Transverse colon (tissue), 4 donors: Measurements from ENCODE around the gene MTLN. TPM values are rescaled to one million over a fixed set of nuclear protein-coding genes. Genes with fewer than 3 reads are reported as not detected.
"Not testable (repeated sequence)": the region's sequence is repeated elsewhere in the genome, so short reads cannot be mapped to it uniquely, and the experiment has no call there.

ENCODE experiments used
- DNase-seq: peaks from one replicate; pipeline ENCODE4 v3.0.0-alpha.2; 2019
- H3K27ac ChIP-seq, 4 donors: fragments of 200-600 bp; sonication (generic); 2 replicates each; pipeline ENCODE4 v1.5.1; 2016 to 2018; ENCODE audit warnings: inconsistent platforms in 4 of 4
- H3K27me3 ChIP-seq: fragments of 200-600 bp; sonication (generic); 2 replicates; pipeline ENCODE4 v1.5.1; 2017; ENCODE audit warnings: inconsistent platforms
- H3K36me3 ChIP-seq, 4 donors: fragments of 200-600 bp; sonication (generic); 2 replicates each; pipeline ENCODE4 v1.5.1; 2017 to 2019; ENCODE audit warnings: inconsistent platforms in 4 of 4
- H3K4me1 ChIP-seq, 4 donors: fragments of 200-600 bp; sonication (generic); 2 replicates each; pipeline ENCODE4 v1.5.1; 2017 to 2020; ENCODE audit warnings: inconsistent platforms in 4 of 4
- H3K4me3 ChIP-seq, 4 donors: fragments of 200-600 bp; sonication (generic); 1 replicate in 1 of 4; 2 replicates in 3 of 4; pipeline versions ENCODE4 v1.5.1 to v1.6.1; 2017 to 2019; ENCODE audit warnings: inconsistent platforms in 4 of 4
- H3K9me3 ChIP-seq, 2 donors: fragments of 200-600 bp; sonication (generic); 2 replicates each; pipeline ENCODE4 v1.5.1; 2017 to 2019; ENCODE audit warnings: inconsistent platforms in 2 of 2
- EP300 ChIP-seq: sonication (generic); formaldehyde crosslinking; IDR thresholded peaks from one replicate; pipeline ENCODE4 v1.6.1; 2017; ENCODE audit warnings: antibody characterized with exemption, low read depth
- POLR2A ChIP-seq: fragments of 450-650 bp; IDR thresholded peaks from one replicate; pipeline ENCODE4 v1.6.1; 2016; ENCODE audit warnings: antibody characterized with exemption, mild to moderate bottlenecking, moderate library complexity
- POLR2AphosphoS5 ChIP-seq, 3 donors: sonication (generic); formaldehyde crosslinking; IDR thresholded peaks; one replicate each; pipeline ENCODE4 v1.6.1; 2016; ENCODE audit warnings: antibody characterized with exemption in 3 of 3
- WGBS, 2 donors: methylation state at CpG; one replicate each; pipeline ENCODE4 v1.1.5; 2018; ENCODE audit warnings: low coverage in 1 of 2; 5-methylcytosine and 5-hydroxymethylcytosine counted together
- in situ Hi-C, 4 donors: fragments of 200-750 bp; cut with MboI; loops; one replicate each; pipeline versions ENCODE4 v1.15.0 to v1.15.1; 2017; ENCODE audit warnings: low sequenced_read_pairs in 3 of 4, low pct_ligation_motif_present in 1 of 4, low pct_unique_long_range_greater_than_20kb in 1 of 4
- intact Hi-C: fragments of 100-400 bp; cut with DNase I; formaldehyde crosslinking; loops from one replicate; pipeline ENCODE4 v1.15.1; 2023; ENCODE audit warnings: low total_unique reads
- total RNA-seq, 4 donors: library from RNA; depleted of rRNA; stranded (reverse); fragments of >200 nt; gene quantifications; one replicate each; pipeline ENCODE4 v1.1.0, GENCODE V29; 2016
- TF ChIP-seq, protein P1 (sequence below), 5 experiments: fragments of 200-600 bp in 3 of 5; fragments of 450-650 bp in 2 of 5; sonication (generic) in 3 of 5; IDR thresholded peaks; 1 replicate in 2 of 5; 2 replicates in 3 of 5; pipeline ENCODE4 v1.5.1; 2016 to 2017; ENCODE audit warnings: antibody characterized with exemption in 5 of 5, inconsistent platforms in 3 of 5, mild to moderate bottlenecking in 2 of 5, moderate library complexity in 1 of 5

The MTLN gene
- total RNA-seq, 4 donors from 2014 or later, result 56.1 to 123 (median 99.1) TPM

DNA sequence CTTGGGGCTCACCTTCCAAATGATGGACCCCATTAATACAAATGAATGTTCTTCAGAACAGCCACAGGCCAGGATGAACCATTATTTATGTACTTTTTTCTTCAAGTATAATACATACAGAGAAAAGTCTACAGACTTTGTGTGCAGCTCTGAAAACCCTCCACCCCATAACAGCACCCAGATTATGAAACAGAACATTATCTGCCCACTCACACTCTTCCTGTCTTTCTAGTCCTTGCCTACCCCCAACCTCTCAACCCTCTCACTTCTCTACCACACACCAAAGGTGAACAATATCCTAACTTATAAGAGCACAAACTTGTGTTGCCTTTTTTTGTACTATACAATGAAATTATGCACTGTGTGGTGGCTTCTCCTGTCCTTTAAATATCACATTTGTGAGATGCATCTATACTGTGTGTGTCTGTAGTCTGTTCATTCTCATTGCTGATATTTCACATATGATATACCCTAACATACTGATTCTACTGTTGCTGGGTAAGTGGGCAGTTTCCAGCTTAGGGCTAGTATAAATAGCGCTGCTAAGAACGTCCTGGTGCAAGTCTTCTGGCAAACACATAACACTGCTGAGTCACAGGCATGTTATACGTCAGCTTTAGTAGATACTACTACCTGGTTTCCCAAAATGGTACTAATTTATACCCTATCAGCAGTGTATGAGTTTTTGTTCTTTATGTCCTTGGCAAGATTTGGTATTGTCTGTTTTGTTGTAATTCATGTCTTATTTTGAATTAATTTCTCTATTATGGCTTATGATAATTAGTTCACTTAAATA is 6.5 kb downstream of the MTLN start:
- intact Hi-C loops, result no loop called here
- DNase-seq, result no peak
- Histone ChIP-seq H3K4me3 (no peak overlapping the region), H3K9me3 (no peaks in the 10 kb centered on the region), H3K27ac (peak overlapping the region in 1 of 4 donors; percentile 70), H3K27me3 (no peaks in the 10 kb centered on the region), H3K36me3 (no peaks in the 10 kb centered on the region), H3K4me1 (peaks cover 5 to 15% (median 12%) of the 10 kb centered on the region in 4 donors)
- in situ Hi-C loops, result no loop called here
- 0 to 57% methylated on average over 1 to 3 of the region's 3 CpGs for WGBS, 2 donors
- no peak for TF ChIP-seq EP300
- no peak for TF ChIP-seq POLR2A
- no peak for TF ChIP-seq POLR2AphosphoS5 (IDR thresholded peaks at IDR 0.05)
- TF ChIP-seq, protein P1, sequence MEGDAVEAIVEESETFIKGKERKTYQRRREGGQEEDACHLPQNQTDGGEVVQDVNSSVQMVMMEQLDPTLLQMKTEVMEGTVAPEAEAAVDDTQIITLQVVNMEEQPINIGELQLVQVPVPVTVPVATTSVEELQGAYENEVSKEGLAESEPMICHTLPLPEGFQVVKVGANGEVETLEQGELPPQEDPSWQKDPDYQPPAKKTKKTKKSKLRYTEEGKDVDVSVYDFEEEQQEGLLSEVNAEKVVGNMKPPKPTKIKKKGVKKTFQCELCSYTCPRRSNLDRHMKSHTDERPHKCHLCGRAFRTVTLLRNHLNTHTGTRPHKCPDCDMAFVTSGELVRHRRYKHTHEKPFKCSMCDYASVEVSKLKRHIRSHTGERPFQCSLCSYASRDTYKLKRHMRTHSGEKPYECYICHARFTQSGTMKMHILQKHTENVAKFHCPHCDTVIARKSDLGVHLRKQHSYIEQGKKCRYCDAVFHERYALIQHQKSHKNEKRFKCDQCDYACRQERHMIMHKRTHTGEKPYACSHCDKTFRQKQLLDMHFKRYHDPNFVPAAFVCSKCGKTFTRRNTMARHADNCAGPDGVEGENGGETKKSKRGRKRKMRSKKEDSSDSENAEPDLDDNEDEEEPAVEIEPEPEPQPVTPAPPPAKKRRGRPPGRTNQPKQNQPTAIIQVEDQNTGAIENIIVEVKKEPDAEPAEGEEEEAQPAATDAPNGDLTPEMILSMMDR (IDR thresholded peaks at IDR 0.05), result no peak

DNA sequence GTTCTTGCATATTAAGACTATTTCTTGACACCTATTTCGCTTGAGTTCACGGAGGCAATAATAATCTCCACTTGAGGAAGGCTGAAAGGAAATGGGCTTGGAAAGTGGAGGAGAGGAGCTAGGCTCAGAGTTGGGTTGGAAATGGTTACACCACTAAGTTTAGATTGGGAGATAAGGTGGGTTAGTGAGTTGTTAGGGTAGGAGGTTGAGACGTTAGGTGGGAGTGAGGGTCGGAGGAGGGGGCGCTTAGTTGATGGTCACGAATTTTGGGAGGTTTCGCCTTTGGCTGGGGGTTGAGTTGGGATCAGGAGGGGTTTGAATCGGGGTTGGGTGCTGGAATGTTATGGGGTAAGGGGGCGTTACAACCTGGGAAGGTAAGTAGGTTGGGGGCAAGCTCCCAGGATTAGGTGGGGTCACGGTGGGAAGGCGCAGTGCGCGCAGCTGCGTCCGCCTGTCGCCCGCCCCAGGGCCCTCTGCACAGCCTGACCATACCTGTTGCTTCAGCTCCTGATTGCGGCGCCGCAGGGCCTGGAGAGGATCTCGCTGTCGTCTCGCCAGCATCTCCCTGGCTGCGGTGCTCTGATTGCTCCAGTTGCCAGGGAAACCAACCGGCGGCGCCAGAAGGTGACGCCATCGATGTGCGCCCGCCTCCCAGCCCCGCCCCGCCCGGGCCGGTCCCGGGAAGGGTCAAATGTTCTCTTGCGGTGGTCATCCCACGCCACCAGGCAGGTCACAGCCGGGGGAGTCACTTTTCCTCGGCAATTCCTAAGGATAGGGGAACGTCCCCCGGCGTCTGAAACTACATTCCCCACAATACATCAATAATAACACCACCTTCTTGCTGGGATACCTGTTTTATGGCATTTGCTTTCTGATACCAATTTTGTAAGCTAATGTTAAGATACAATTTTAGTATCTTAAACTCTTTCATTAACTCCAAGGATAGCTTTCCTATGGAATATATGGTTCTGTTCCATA is 7.7 kb downstream of the MTLN start, which contains the start of gene NPHP1:
Gene NPHP1 (minus strand): TSS at position 606 of the 978 bp plus-strand sequence. CDS start 45 bp downstream, at position 561.
- in situ Hi-C loops, result no loop called here
- DNase-seq, result peak; percentile 89
- H3K4me1 ChIP-seq, result peaks cover 5 to 13% (median 10%) of the 10 kb centered on the region in 4 donors
- H3K36me3 ChIP-seq, result no peaks in the 10 kb centered on the region
- intact Hi-C loops, result no loop called here
- peak; percentile 72 to 79 (median 76) for TF ChIP-seq POLR2AphosphoS5 (IDR thresholded peaks at IDR 0.05)
- TF ChIP-seq POLR2A, result peak; percentile 39
- TF ChIP-seq EP300, result no peak
- H3K27me3 ChIP-seq, result no peaks in the 10 kb centered on the region
- no peaks in the 10 kb centered on the region for H3K9me3 ChIP-seq
- H3K4me3 ChIP-seq, result peak within 1 kb of the TSS; percentile 48 to 87 (median 62)
- H3K27ac ChIP-seq, result peak within 1 kb of the TSS; percentile 39 to 75 (median 68)
- WGBS, 2 donors, result 2% methylated on average over 6 to 43 of the region's 43 CpGs

DNA sequence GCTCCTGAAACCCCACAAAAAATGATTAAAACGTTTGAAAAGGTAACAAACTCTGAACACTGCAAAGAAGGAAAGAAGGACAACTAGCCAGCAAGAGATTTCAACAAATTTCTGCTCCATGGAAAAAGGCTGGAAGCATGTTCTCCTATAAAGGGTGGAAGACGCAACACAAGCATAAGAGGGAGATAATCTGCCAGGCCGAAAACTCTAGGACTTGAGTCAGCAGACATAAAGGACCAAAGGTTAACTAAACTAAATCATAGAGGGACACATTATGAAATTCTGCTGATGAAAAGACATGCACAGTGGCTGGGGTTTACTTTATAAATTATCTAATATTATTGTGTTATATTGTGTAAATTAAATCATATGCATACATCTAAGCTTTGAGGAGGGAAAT is 14.3 kb downstream of the MTLN start:
- whole genome bisulfite sequencing, 2 donors, result 68 to 76% methylated on average over 3 of the region's 3 CpGs
- H3K4me3 ChIP-seq, result no peak overlapping the region
- H3K4me1 ChIP-seq, result no peaks in the 10 kb centered on the region
- DNase-seq, result no peak
- TF ChIP-seq EP300 (no peak), POLR2A (no peak), POLR2AphosphoS5 (IDR thresholded peaks at IDR 0.05) (no peak)
- TF ChIP-seq, protein P1 (IDR thresholded peaks at IDR 0.05), result no peak
- in situ Hi-C loops, result no loop called here
- H3K36me3 ChIP-seq, result no peaks in the 10 kb centered on the region
- intact Hi-C loops, result no loop called here
- no peak overlapping the region for H3K27ac ChIP-seq
- H3K9me3 ChIP-seq, result no peaks in the 10 kb centered on the region
- no peaks in the 10 kb centered on the region for H3K27me3 ChIP-seq

DNA sequence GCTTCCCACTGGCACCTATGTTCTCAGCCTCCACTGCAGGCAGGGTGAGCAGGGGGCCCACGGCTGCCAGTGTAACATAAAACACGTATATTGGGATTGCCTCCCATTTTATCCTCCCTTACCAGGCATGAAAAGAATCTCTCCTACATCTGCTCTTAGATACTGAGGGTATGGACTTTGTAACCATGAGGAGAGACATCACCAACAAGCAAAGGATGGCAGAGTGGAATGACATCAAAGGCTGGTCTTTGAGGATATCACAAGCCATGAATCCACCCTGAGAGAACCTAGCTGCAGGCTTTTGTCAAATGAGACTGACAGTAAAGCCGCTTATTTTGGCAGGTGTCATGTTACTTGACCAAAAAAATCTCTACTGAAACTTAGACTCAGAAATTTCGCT is 14.9 kb downstream of the MTLN start:
- intact Hi-C loops (no loop called here), in situ Hi-C loops (no loop called here)
- WGBS, 2 donors, result 83 to 93% methylated on average over 2 to 4 of the region's 4 CpGs
- H3K9me3 ChIP-seq, result no peaks in the 10 kb centered on the region
- H3K4me3 ChIP-seq, result no peak overlapping the region
- no peaks in the 10 kb centered on the region for H3K36me3 ChIP-seq
- no peaks in the 10 kb centered on the region for H3K4me1 ChIP-seq
- no peak for DNase-seq
- H3K27ac ChIP-seq, result no peak overlapping the region
- no peaks in the 10 kb centered on the region for H3K27me3 ChIP-seq
- TF ChIP-seq POLR2A, result no peak
- TF ChIP-seq, protein P1 (IDR thresholded peaks at IDR 0.05), result no peak
- TF ChIP-seq EP300, result no peak
- no peak for TF ChIP-seq POLR2AphosphoS5 (IDR thresholded peaks at IDR 0.05)

DNA sequence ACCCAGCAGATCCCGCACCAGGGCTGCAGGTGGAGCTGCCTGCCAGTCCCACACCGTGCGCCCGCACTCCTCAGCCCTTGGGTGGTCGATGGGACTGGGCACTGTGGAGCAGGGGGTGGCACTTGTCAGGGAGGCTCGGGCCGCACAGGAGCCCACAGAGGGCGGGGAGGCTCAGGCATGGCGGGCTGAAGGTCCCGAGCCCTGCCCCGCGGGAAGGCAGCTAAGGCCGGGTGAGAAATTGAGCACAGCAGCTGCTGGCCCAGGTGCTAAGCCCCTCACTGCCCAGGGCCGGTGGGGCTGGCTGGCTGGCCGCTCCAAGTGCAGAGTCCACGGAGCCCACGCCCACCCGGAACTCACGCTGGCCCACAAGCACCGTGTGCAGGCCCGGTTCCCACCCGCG is 22.2 kb downstream of the MTLN start:
- H3K27me3 ChIP-seq, H3K4me3 ChIP-seq, intact Hi-C loops, H3K27ac ChIP-seq, H3K4me1 ChIP-seq, H3K9me3 ChIP-seq, in situ Hi-C loops, H3K36me3 ChIP-seq, DNase-seq: not testable (repeated sequence)
- WGBS, 2 donors, result 96% methylated on average over 23 of the region's 23 CpGs; no CpG with 5 or more reads in 1 of the 2 donors
